Measurements from ENCODE around the gene IFT122.
A peak's percentile ranks its signal among the peaks of the same experiment; 100 is the strongest.

The IFT122 gene

DNA sequence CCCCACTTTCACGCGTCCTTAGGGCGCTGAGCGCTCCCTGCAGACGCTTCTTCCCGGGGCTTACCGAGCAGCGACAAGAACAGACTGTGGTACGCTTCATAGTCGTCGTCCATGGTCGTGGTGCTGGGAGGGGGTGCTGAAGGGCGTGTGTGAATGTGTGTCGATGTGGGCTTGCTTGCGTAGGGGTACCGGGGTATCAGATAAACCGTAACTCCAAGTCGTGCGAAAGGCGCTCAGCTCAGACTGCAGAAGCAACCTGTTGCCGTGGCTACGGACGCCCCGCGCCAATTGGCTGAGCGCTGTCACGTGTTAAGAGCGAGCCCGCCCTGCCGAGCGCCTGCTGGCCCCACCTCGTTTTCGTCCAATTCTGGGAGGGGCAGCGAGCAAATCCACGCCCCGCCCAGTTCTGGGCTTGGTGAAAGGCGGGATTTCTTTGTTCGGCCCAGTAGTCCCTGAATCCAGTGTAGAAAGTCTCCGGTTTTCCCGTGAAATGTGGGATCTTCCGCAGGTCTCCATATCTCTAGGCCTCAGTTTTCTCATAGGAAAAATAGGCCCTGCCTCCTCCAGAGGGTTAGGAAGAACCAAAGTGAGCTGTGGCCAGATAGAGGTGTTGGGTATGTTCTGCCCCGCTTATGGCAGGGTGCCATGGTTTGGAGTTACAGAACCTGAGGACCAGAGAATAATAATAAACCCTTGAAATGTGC, 11.5 kb upstream of the IFT122 start, which contains the start of gene EFCAB12:
Gene EFCAB12, minus strand, starts transcription at position 261 of the 704 bp plus-strand sequence. Its CDS starts 148 bp downstream, at position 113.
- Histone ChIP-seq H3K4me1 (ENCODE audit: control insufficient read depth, insufficient read depth, low read length) (peaks cover 40% of the 10 kb centered on the region), H3K9ac (ENCODE audit: low read length) (peak within 1 kb of the TSS; percentile 55), H3K4me3 (ENCODE audit: low read depth, low read length) (peak within 1 kb of the TSS; percentile 64), H3K36me3 (ENCODE audit: control insufficient read depth, insufficient read depth, low read length) (peaks cover 32% of the 10 kb centered on the region), H3K27ac (ENCODE audit: low read depth, low read length) (peak within 1 kb of the TSS; percentile 26; the same call in 1 of the 2 replicates), H3K9me3 (ENCODE audit: control insufficient read depth, insufficient read depth, low read depth, low read length) (no peaks in the 10 kb centered on the region), H3K27me3 (ENCODE audit: control insufficient read depth, insufficient read depth, low read length) (peaks cover 12% of the 10 kb centered on the region)

DNA sequence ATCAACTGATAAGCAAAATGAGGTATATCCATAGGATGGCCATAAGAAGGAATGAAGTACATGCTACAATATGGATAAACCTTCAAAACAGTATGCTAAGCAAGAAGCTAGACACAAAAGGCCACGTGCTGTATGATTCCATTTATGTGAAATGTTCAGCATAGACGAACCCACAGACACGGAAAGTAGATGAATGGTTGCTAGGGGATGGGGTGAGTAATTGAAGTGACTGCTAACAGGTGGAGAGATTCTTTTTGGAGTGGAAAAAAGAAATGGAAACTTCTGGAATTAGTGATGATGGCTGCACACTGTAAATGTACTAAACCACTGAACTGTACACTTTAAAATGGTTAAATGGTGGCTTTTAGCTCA, 11.0 kb upstream of the IFT122 start:
- Histone ChIP-seq H3K27ac (ENCODE audit: low read depth, low read length) (peak overlapping the region; percentile 26; the same call in 1 of the 2 replicates), H3K36me3 (ENCODE audit: control insufficient read depth, insufficient read depth, low read length) (peaks cover 37% of the 10 kb centered on the region), H3K9me3 (ENCODE audit: control insufficient read depth, insufficient read depth, low read depth, low read length) (no peaks in the 10 kb centered on the region), H3K4me3 (ENCODE audit: low read depth, low read length) (peak overlapping the region; percentile 5; the same call in 1 of the 2 replicates), H3K9ac (ENCODE audit: low read length) (peak overlapping the region; percentile 55), H3K4me1 (ENCODE audit: control insufficient read depth, insufficient read depth, low read length) (peaks cover 34% of the 10 kb centered on the region), H3K27me3 (ENCODE audit: control insufficient read depth, insufficient read depth, low read length) (peaks cover 12% of the 10 kb centered on the region)

DNA sequence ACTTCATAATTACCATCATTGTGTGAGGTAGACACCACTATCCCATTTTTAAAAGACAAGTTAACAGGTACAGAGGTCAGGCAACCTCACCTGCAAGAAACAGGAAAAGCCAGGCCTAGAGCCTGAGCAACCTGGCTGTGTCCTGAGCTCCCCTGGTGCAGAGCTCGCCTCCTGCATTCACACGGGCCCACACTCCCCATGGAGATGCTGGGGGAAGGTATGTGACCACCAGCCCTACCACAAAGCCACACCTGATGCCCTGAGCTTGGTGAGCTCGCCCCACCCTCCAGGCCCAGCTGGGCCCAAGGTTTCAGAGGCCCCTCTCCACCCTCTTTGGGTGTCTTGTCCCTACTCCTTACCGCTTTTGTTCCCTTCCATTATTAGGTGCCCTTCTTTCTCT, 10.4 kb upstream of the IFT122 start:
- Histone ChIP-seq H3K4me1 (ENCODE audit: control insufficient read depth, insufficient read depth, low read length) (peaks cover 29% of the 10 kb centered on the region), H3K27me3 (ENCODE audit: control insufficient read depth, insufficient read depth, low read length) (peaks cover 12% of the 10 kb centered on the region), H3K27ac (ENCODE audit: low read depth, low read length) (no peak overlapping the region), H3K4me3 (ENCODE audit: low read depth, low read length) (no peak overlapping the region), H3K9me3 (ENCODE audit: control insufficient read depth, insufficient read depth, low read depth, low read length) (no peaks in the 10 kb centered on the region), H3K36me3 (ENCODE audit: control insufficient read depth, insufficient read depth, low read length) (peaks cover 41% of the 10 kb centered on the region), H3K9ac (ENCODE audit: low read length) (no peak overlapping the region)

DNA sequence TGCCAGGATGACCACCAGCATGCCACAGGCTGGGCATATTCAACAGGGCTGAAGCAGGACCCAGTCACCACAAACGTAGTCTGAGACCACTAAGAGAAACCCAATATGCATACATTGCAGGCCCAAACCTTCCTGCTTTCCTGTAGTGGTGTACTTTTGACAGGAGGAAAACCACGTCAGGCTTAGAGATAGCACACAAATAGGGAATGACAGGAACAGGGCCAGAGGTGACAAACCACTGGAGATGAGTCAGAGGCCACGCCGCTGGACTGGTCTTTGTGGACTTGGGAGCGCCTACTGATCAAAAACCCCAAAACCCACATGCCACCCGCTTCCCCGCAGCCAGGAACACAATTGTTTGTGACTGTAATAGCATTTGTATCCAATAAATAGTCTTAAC, 8.0 kb upstream of the IFT122 start:
- Histone ChIP-seq H3K27me3 (ENCODE audit: control insufficient read depth, insufficient read depth, low read length) (peaks cover 12% of the 10 kb centered on the region), H3K27ac (ENCODE audit: low read depth, low read length) (no peak overlapping the region), H3K4me1 (ENCODE audit: control insufficient read depth, insufficient read depth, low read length) (peaks cover 17% of the 10 kb centered on the region; the same call in 1 of the 2 replicates), H3K4me3 (ENCODE audit: low read depth, low read length) (no peak overlapping the region), H3K9ac (ENCODE audit: low read length) (no peak overlapping the region), H3K36me3 (ENCODE audit: control insufficient read depth, insufficient read depth, low read length) (peaks cover 66% of the 10 kb centered on the region), H3K9me3 (ENCODE audit: control insufficient read depth, insufficient read depth, low read depth, low read length) (no peaks in the 10 kb centered on the region)

DNA sequence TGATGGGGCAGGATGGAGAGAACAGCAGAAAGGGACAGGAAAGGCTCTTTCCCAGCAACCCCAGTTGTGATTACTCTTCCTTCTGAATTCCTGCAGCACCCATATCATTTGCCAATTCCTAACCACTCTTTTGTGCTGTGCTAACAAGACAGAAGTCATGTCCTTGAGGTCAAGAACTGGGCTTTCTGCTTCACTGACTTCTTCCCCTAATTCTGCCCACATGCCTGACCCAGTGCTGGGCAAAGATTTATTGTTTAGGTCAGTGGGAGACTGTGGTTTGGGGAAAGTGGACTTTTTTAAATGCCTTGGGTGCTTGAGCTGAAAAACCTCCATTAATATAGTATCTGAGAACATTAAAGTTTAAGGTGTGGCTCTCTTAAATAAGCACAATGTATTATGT, 7.4 kb upstream of the IFT122 start:
- no peaks in the 10 kb centered on the region for H3K9me3 ChIP-seq (ENCODE audit: control insufficient read depth, insufficient read depth, low read depth, low read length)
- peaks cover 72% of the 10 kb centered on the region for H3K36me3 ChIP-seq (ENCODE audit: control insufficient read depth, insufficient read depth, low read length)
- H3K27me3 ChIP-seq (ENCODE audit: control insufficient read depth, insufficient read depth, low read length): peaks cover 6% of the 10 kb centered on the region
- H3K9ac ChIP-seq (ENCODE audit: low read length): no peak overlapping the region
- no peak overlapping the region for H3K27ac ChIP-seq (ENCODE audit: low read depth, low read length)
- no peak overlapping the region for H3K4me3 ChIP-seq (ENCODE audit: low read depth, low read length)
- H3K4me1 ChIP-seq (ENCODE audit: control insufficient read depth, insufficient read depth, low read length): peaks cover 17% of the 10 kb centered on the region; the same call in 1 of the 2 replicates

DNA sequence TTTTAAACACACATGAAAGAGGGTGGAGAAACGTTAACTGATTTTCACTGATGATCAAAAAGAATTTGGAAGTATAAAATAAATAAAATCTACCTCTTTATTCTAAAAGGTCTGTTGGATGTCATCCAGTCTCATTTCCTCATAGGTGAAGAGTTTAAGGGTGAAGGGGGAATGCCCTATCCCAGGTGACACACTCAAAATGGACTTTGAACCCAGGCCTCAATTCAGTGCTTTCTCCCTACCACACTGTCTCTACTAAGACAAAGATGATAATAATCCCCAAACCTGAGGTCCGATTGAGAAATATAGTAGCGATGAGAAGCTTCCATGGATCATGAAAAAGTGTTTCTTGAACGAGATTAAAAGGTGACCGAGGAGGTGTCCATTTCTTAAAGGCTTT, 6.5 kb upstream of the IFT122 start:
- Histone ChIP-seq H3K4me1 (ENCODE audit: control insufficient read depth, insufficient read depth, low read length) (peaks cover 19% of the 10 kb centered on the region; the same call in 1 of the 2 replicates), H3K36me3 (ENCODE audit: control insufficient read depth, insufficient read depth, low read length) (peaks cover 76% of the 10 kb centered on the region), H3K9ac (ENCODE audit: low read length) (no peak overlapping the region)

DNA sequence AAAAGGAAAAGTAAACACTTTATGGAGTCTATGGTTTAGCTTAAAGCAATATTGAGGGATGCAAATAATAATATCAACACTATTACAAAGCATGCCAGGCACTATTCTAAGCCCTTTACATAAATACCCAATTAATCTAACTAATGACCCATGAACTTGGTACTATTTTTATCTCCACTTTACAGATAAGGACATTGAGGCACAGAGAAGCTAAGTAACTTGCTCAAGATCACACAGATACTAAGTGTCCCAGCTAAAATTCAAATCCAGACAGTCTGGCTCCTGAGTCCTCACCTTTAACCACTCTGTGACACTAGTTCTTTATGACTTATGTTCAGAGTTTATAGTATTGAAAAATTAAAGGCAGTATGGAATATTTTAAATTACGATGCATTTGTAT, 5.9 kb upstream of the IFT122 start:
- Histone ChIP-seq H3K27ac (ENCODE audit: low read depth, low read length) (no peak overlapping the region), H3K27me3 (ENCODE audit: control insufficient read depth, insufficient read depth, low read length) (no peaks in the 10 kb centered on the region), H3K36me3 (ENCODE audit: control insufficient read depth, insufficient read depth, low read length) (peaks cover 76% of the 10 kb centered on the region), H3K4me3 (ENCODE audit: low read depth, low read length) (no peak overlapping the region), H3K9ac (ENCODE audit: low read length) (no peak overlapping the region), H3K9me3 (ENCODE audit: control insufficient read depth, insufficient read depth, low read depth, low read length) (no peaks in the 10 kb centered on the region), H3K4me1 (ENCODE audit: control insufficient read depth, insufficient read depth, low read length) (peaks cover 16% of the 10 kb centered on the region; the same call in 1 of the 2 replicates)

More for the DNA sequence above, 6.5 kb upstream of the IFT122 start:
- Histone ChIP-seq H3K27me3 (ENCODE audit: control insufficient read depth, insufficient read depth, low read length) (no peaks in the 10 kb centered on the region), H3K9me3 (ENCODE audit: control insufficient read depth, insufficient read depth, low read depth, low read length) (no peaks in the 10 kb centered on the region), H3K27ac (ENCODE audit: low read depth, low read length) (no peak overlapping the region), H3K4me3 (ENCODE audit: low read depth, low read length) (no peak overlapping the region)

DNA sequence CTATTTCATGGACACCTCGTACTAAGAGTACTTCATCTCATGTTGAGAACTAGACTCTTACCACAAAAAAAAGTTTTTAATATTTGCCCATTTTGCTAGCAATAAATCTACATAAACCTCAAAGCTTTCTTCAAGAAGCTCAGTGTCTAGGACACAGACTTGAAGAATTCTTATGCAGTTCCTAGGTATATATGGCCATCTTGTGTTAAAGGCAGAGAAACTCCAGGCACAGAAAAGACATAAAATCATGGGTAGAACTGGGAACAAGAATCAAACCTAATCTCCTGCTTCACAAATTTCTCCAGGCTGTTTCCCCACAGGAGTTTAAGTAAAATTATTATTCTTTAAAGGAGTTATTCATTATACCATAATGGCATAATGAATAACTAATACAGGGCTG, 4.7 kb upstream of the IFT122 start:
- Histone ChIP-seq H3K27me3 (ENCODE audit: control insufficient read depth, insufficient read depth, low read length) (no peaks in the 10 kb centered on the region), H3K36me3 (ENCODE audit: control insufficient read depth, insufficient read depth, low read length) (peaks cover 68% of the 10 kb centered on the region), H3K9me3 (ENCODE audit: control insufficient read depth, insufficient read depth, low read depth, low read length) (no peaks in the 10 kb centered on the region), H3K9ac (ENCODE audit: low read length) (no peak overlapping the region), H3K4me3 (ENCODE audit: low read depth, low read length) (no peak overlapping the region), H3K4me1 (ENCODE audit: control insufficient read depth, insufficient read depth, low read length) (0 out of 2 replicates have a peak, but pooled peaks cover 7% of the 10 kb centered on the region), H3K27ac (ENCODE audit: low read depth, low read length) (no peak overlapping the region)

DNA sequence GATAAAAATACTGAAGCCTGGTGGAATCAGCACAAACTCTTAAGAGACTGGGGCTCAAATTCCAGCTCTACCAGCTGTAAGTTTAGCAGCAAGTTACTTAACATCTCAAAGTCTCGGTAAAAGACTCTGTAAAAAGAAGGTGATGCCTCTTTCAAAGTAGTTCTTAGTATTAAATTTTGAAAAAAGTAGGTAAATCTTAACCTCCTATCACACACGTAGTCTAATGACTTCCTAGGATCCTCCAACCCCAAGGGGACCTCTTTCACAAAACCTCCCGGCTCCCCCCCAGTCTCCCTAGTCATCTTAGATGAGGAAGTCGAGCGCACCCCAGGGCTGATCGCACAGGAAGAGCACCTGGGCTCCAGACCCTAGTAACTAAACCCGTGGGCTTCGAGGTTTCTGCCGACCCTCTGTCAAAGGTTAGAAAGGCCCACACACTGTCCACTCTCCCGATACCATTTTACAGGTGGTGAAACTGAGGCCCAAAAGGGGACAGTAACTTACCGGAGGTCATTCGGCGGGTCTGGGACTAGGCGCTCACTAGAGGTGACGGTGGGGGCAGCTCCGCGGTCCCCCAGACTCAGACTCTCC, 703 bp upstream of the IFT122 start:
- H3K4me3 ChIP-seq (ENCODE audit: low read depth, low read length): peak overlapping the region; percentile 82
- H3K36me3 ChIP-seq (ENCODE audit: control insufficient read depth, insufficient read depth, low read length): peaks cover 36% of the 10 kb centered on the region
- H3K9ac ChIP-seq (ENCODE audit: low read length): peak overlapping the region; percentile 81
- peaks cover 27% of the 10 kb centered on the region for H3K4me1 ChIP-seq (ENCODE audit: control insufficient read depth, insufficient read depth, low read length)
- H3K27ac ChIP-seq (ENCODE audit: low read depth, low read length): peak overlapping the region; percentile 23; the same call in 1 of the 2 replicates
- no peaks in the 10 kb centered on the region for H3K9me3 ChIP-seq (ENCODE audit: control insufficient read depth, insufficient read depth, low read depth, low read length)
- no peaks in the 10 kb centered on the region for H3K27me3 ChIP-seq (ENCODE audit: control insufficient read depth, insufficient read depth, low read length)

DNA sequence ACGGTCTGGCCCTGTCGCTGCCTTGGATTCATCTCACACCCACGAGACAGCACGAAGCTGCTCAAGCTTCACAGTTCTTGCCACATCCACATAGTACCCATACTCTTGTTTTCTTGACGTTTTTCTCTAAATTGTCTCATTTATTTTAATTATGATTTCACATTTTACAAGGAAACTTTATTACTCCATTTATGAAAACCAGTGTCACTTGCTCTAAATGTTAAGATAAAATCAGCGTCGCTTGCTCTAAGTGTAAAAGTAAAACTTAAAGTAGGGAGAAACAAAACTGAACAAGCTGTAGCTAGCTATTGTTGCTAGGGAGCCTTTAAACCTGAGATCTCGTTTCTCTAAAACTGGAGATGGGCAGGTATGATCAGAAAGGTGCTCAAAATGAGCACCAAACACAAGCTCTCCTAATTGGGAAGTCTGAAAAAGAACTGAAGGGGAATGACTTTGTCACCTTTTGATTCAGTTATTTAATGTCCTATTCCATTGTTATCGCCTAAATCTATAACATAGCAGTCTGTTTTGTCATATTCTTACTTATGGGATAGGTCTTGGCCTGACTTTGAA, 680 bp downstream of the IFT122 start:
- Histone ChIP-seq H3K4me1 (ENCODE audit: control insufficient read depth, insufficient read depth, low read length) (peaks cover 27% of the 10 kb centered on the region), H3K27me3 (ENCODE audit: control insufficient read depth, insufficient read depth, low read length) (no peaks in the 10 kb centered on the region)

DNA sequence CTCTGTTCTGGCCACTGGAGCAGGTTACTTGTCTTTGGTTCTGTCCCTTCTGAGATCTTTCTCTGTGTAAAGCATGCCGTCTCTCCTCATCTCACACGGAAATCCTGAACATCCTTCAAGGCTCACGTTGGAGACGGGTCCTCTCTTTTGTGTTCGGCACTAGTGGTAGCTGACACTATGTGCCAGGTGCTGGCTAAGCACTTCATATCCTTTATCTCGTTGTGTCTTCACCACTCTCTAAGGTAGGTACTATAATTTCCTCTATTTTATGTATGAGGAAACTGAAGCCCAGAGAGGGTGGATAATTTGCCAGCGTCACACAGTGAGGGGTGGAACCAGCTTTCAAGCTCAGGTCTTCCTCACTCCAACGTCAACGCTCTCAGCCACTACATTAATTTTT, 1.2 kb downstream of the IFT122 start:
- Histone ChIP-seq H3K9ac (ENCODE audit: low read length) (peak overlapping the region; percentile 91), H3K4me3 (ENCODE audit: low read depth, low read length) (peak overlapping the region; percentile 82), H3K9me3 (ENCODE audit: control insufficient read depth, insufficient read depth, low read depth, low read length) (no peaks in the 10 kb centered on the region), H3K27ac (ENCODE audit: low read depth, low read length) (no peak overlapping the region), H3K36me3 (ENCODE audit: control insufficient read depth, insufficient read depth, low read length) (peaks cover 19% of the 10 kb centered on the region), H3K27me3 (ENCODE audit: control insufficient read depth, insufficient read depth, low read length) (no peaks in the 10 kb centered on the region), H3K4me1 (ENCODE audit: control insufficient read depth, insufficient read depth, low read length) (peaks cover 27% of the 10 kb centered on the region)

More for the DNA sequence above, 680 bp downstream of the IFT122 start:
- Histone ChIP-seq H3K9me3 (ENCODE audit: control insufficient read depth, insufficient read depth, low read depth, low read length) (no peaks in the 10 kb centered on the region), H3K36me3 (ENCODE audit: control insufficient read depth, insufficient read depth, low read length) (peaks cover 24% of the 10 kb centered on the region), H3K4me3 (ENCODE audit: low read depth, low read length) (peak overlapping the region; percentile 82), H3K27ac (ENCODE audit: low read depth, low read length) (peak overlapping the region; percentile 16; the same call in 1 of the 2 replicates), H3K9ac (ENCODE audit: low read length) (peak overlapping the region; percentile 91)
